GM18519 (cell line): Measurements from ENCODE around the gene TMEM178B.
"Not testable (repeated sequence)": the region's sequence is repeated elsewhere in the genome, so short reads cannot be mapped to it uniquely, and the experiment has no call there.

Experiments
- ATAC-seq: cut with Tn5 transposase; IDR thresholded peaks from one replicate; pipeline ENCODE4 v1.9.1; 2021; ENCODE audit warnings: mild to moderate bottlenecking, moderate library complexity; ENCODE audit not compliant: unreplicated experiment, low FRiP score

TMEM178B gene

DNA sequence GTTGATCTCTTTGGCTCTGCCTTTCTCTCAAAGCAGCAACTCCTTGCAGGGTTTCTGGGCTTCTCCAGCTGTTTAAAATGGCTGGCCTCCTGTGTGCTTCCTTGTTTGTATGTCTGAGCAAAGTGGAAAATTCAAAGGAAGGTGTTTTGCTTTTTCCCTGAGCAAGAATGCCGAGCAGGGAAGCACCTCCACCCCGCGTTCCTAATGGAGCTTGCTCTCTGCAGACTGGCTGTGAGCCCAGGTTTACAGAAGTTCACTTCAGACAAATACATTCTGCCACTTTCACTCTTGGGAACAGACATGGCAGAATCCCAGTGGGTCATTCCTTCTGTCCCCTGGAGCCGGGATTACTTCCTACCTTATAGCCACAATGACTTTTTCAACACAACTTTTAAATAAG, 295.6 kb downstream of the TMEM178B start:
- ATAC-seq: no peak

DNA sequence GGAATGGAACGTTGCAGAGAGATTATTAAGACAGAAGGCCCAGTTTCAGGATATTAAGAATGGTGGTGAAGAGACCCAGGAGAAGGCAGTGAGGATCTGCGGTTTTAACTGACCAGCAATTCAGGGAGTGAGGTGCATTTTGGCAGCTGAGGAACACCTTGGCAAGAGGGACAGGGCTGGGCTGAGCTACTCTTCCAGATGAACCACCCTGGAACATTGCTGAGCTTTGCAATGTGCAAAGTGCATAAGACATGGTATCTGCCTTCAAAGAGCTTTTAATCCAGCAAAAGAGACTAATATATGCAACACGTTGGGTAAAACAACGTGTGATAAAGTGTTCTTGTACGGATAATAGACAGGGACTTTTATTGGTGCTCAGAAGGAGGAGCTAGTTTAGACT, 296.3 kb downstream of the TMEM178B start:
- ATAC-seq: no peak

DNA sequence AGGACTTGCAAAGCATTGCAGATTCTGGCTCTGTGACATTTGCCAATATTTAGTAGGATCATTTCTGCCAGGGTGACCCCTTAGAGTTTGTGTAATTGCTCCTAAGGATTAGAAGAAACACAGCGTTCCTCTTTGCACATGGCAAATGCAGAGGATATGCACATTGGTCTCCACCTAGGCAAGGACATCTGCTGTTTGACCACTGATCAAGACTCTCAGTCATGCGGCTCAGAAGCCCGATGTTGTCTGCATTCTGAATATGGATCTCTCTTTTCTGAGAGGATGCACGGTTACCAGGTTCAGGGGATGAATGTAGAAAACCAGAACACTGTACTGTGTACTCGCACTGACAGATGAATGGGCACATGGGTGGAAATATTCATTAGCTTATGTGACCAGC, 296.8 kb downstream of the TMEM178B start:
- ATAC-seq: no peak

DNA sequence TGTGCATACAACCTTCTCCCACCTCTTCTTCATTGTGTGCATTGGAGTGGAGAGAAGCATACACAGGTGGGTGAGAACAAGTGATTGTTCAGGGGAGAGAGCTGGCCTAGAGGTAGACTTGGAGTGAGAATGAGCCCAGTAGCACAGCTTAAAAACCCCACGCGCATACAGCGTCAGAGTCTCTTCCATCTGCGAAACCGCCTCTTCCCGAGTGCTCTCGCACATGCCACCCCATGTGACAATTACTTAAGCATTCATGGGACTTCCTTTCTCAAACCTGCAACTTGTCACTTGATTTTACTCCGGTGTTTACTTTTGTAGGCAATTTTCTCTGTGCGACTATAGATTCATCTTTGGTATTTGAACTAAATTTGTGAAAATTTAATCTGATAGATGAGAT, 300.6 kb downstream of the TMEM178B start:
- no peak for ATAC-seq

DNA sequence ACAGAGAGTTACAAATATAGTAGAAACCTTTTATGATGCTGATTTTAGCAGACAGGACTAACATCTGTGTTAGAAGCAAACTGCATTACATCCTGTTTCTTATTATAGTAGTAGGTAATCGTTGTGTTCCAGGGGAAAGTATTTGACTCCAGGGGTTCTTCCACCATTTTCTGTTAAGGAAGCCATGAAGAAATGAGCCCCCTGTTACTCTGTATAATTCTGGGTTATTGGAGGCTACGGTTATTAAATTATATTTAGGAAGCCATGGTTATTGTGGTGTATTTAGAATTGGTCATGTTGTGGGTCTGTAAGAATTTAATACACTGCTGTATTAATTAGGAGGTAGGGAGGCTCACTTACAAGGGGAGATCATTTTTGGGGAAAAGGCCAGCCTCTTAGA, 301.6 kb downstream of the TMEM178B start:
- no peak for ATAC-seq

DNA sequence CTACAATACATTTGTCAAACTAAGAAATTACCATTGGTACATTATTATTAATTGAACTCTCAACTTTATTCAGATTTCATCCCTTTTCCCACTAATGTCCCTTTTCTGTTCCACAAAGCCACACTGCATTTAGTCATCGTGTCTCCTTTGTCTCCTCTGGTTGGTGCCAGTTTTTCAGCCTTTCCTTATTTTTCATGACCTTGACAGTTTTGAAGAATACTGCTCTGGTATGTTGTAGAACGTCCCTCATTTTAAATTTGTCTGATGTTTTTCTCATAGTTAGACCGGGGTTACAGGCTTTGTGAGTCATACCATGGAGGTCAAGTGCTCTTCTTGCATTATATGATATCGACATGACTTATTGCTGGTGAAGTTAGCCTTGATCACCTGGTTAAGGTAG, 304.0 kb downstream of the TMEM178B start:
- no peak for ATAC-seq

DNA sequence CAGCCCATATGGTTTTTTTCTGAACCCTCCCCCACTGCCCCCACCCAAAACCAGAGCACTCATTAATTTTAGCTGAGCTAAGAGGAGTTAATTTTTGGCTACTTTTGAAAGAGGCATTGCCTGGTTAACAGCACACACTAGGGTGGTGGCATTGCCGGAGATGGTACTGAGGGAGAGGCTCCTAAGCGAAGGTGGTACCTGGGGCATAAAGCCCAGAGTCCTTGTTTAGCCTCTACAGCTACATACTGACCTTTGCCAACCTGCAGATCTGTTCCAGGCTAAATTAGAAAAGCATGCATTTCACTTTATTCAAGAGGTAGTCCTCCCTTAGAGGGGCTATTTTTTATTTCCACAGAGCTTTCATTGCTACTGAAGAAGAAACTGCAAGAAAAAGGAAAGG, 304.5 kb downstream of the TMEM178B start:
- ATAC-seq: no peak

DNA sequence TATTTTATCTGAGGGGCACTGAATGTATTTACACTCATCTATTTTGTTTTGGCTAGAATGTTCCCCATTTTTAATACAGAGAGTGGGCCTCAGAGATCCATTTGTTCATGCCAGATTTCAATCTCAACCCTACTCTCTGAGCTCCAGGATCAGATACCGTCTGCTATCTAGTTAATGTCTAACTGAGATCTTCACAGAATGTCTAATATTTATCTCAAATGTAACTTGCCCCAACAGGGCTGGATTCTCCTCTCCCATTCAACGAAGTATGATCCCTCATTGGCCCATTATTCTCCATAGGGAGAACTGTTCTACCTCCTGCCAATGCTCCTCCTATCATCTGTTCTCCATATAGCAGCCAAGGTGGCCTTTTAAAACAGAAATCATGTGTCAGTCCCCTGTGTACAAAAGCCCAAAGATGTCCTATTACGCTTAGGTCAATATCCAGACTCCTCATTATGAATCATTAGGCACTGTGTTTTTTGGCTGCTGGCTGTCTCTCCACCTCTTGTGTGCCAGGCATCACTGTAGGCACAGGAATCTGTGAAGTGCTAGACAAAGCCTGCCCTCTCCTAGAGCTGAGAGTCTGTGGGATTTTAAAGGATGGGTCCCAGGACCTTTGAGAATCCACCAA, 308.0 kb downstream of the TMEM178B start:
- ATAC-seq: no peak

DNA sequence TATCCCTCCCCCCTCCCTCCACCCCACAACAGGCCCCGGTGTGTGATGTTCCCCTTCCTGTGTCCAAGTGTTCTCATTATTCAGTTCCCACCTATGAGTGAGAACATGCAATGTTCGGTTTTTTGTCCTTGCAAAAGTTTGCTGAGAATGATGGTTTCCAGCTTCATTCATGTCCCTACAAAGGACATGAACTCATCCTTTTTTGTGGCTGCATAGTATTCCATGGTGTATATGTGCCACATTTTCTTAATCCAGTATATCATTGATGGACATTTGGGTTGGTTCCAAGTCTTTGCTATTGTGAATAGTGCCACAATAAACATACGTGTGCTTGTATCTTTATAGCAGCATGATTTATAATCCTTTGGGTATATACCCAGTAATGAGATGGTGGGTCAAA, 309.5 kb downstream of the TMEM178B start:
- ATAC-seq: not testable (repeated sequence)

DNA sequence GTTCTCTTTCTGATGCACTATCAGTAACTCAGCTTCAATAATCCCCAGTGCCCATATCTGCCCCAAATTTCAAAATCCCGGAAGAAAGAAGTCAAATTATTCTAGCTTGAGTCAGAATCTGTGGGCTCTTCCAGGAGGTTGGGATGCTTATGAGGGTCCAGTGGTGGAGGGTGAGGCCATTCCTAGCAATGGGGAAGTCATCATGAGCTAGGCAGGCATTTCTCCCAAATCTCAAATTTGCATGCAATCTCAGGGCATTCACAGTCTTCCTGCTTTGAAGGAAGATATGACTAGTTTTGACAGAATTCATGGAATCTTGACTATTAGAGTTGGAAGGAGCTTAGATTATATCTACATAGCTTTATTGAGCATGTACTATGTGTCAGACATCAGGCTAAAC, 313.0 kb downstream of the TMEM178B start:
- no peak for ATAC-seq

DNA sequence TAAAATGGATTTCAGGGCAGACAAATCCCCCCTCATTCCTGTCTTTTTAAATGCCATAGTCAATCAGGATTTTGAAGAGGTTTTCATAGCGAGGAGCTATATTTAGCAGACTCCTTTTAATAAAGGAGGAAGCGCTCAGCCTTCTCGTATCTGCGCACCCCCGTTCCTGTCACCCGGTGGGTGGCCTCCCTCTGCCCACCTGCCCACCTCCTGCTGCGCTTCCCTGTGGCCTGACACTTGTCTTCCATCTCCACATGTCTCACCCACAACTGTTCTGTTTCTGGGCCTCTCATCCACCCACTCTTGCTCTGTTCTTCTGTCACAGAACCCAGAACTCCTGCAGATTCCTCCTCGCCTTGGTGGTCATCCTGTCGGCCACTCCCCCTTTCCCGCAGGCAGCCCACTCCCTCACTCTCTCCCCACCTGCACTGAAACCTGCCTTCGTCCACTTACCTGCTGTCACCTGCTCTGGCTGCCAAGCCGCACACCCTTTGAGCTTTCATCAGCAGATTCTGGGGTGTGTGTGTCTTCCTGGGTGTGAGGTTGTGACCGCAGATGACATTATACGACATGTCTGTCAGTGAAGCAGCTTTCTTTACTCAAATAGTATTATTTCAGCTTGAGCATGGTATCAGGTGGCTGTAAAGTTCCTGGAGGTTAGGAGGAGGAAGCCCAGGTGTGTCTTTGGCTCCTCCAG, 313.8 kb downstream of the TMEM178B start:
- ATAC-seq: no peak

DNA sequence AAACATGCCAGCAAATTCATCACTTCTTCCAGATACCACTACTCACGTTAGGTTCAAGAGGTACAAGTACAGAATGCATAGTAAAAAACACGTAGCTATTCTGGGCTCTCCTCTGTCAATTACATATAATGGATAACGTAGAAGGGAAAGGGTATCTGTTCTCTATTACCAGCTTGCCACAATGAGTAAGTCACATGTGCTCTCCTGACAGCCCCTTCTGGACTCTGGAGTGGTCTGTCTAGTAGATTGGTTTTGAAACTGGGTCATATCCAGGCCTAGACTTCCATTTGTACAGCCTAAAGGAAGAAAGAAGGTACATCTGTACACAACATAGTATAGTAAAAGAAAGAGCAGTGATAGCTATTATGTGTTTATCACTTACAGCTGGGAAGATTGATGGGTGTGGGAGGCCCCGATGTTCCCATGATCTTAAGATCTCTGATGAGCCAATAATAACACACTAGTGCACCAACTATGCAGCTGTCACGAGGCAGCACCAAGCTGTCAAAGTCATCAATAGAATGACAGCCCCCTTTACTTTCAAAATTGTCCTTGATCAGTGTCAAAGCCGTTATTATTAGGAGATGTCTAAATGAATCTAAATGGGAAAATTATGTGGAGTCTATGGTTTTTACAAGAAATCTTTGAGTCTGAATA, 315.4 kb downstream of the TMEM178B start:
- no peak for ATAC-seq

DNA sequence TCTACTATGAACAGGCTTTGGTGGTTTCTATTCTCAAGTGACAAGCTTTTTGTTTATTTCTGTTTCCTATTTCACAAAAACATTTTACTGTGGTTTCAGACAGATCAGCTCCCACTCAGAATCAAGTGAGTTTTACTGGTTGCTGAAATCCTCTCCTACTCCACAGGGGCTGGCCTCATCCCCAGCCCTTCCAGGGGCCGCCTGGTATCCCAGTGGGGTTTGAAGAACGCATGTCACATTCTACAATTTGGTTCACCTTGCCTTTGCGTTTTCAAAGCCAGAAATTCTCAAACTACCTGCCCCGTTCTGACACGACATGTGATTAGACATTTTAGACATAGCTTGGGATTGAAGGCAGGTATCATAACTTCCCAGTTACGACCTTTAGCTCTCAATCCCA, 316.5 kb downstream of the TMEM178B start:
- no peak for ATAC-seq

DNA sequence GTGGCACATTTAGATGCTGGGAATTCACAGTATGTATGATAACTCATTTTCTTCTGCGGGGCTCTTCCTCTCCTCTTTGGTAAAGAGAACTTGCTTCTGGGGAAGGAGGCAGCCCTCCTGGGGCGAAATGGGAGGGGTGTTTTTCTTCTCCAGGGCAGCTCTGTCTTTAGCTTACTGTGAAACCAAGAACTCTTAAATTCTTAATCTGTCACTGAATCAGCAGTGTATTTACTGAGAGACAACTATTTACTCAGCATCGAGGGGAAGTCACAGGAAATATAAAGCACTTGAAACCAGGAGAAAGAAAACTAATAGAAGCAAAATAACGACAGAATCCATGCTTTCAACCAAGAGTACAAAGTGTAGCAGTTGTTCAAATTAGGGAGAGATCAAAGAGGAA, 319.2 kb downstream of the TMEM178B start:
- no peak for ATAC-seq

DNA sequence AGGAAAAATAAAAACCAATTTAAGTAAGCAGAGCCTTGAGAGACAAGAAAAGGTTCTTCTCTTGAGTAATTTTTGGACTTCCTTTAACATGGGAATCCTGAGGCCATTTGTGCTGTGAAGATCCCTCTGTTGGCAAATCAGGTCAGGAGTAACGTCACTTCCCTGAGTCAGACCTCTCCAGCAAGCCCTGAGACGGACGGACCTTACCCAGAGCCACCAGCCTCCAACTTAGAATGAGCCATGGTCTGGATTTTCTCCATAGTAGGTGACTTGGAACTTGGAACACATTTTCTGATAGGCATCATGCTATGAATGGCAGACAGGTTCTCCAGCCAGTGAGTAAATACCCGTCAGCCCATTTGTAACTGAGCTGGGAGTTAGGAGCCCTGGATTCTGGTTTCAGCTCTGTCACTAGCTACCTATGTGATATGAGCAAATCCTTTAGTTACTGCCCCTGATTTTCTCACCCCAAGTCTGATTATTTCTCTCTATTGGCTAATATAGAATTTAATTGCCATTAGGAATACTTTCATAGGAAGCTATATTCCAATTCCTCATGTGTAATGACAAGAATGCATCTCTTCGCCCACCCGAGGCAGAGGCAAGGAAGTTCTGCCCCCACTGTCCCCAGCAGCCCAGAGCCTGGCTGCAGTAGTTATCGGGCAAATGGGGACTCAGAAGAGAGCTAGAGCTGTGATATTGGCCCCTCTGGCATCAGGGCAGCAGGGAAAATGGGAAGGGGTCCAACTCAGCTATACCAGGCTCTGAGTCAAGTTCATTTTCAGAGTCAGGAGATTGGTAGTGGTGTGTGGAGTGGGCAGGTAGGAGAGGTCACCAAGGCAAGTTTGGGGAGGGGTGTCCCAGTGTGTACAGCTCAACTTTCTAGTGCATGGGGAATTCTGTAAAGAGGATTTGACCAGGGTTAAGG, 323.6 kb downstream of the TMEM178B start:
- no peak for ATAC-seq

DNA sequence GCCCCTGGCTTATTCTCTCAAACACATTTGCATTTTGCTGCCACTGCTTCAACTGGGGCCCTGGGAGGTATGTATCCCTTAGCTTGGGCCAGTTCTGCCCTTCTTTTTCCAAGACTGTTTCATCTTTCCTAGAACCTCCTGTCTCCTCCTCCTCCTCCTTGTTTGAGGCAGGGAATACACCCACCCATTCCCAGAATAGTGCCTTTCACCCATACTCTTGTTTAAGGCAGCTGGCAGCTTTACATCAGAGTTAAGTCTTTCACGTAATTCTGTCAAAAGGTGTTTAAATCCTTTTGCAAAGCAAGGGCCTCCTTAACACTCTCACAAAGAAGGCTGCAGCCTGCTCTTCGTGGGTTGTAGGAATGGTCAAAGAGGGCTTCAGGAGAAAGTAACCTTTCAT, 326.5 kb downstream of the TMEM178B start:
- no peak for ATAC-seq

DNA sequence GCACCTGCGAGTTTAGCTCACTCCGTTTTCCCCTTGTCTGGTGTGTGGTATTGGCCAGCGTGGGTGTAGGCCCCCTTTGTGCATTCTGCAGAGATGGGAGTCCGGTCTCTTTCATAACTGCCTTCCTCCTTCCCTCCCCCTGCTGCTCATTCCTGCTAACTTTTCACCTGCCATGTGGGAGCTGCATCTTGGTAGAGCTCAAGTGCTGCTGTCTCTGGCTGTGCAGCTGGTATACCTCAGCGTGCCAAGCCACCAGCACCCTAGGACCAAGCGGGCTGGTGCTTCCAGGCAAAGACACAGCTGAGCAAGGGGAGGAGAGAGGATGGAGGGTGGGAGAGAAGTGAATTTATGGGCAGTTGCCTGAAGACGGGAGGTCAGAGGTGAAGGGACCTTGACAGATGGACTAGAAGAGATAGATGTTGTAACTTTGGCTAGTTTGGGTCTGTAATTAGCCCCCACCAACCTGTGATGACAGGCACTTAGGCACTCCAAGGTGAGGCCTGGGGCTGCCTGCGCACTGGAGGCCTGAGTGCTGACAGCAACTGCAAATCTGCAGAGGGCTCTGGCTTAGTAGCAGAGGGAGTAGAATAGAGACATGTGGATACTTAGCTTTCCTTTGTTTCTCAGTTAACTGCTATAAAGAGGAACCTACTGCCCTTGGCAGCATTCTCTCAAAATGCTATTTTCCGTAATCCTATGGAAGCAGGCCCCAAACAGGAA, 328.6 kb downstream of the TMEM178B start:
- ATAC-seq: no peak

DNA sequence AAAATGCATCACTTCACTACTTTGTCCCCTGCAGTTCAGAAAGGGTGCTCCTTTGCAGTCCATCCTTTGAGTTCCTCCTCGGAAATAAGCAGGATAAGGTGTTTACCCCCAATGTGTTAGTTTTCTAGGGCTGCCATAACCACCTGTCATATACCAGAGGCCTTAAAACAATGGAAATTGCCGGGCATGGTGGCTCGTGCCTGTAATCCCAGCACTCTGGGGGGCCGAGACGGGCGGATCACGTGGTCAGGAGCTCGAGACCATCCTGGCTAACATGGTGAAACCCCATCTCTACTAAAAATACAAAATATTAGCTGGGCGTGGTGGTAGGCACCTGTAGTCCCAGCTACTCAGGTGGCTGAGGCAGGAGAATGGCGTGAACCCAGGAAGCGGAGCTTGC, 330.0 kb downstream of the TMEM178B start:
- not testable (repeated sequence) for ATAC-seq

DNA sequence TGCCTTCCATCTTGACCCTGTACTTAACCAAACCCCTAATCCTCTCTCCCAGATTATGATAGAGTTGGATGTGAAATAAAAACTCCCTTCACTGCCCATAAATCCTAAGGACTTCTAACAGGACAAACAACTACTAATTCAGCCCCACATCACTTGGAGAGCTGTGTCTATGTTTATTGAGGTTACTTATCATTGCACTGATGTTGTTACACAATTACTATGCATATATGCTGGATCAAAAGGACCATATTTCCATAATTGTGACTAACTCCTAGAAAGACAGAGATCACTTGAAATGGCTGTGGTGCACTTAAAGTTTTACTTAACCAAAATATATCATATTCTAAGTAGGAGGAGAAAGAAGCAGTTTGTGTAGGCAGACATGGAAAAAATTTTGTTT, 332.5 kb downstream of the TMEM178B start:
- no peak for ATAC-seq

DNA sequence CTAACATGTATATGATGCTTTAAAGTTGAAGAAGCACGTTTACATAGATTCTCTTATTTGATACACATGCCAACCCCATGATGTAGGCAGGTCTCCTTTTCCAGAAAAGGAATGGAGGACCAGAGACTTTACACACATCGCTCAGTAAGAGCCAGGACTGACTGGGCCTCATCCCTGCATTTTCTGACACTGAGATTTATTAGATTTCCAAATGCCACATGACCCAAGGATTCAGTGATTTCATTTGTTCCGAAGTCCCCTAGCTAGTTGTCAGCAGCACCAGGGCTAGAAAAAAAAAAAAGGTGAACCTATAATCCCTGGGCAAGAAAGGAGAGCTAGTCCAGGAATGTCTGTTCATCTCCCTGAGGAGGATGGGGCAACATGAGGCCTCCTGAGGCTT, 334.0 kb downstream of the TMEM178B start:
- ATAC-seq: no peak
